HG02943 (cell line): ENCODE data around the gene LIPC.

Source experiments
- ATAC-seq: cut with Tn5 transposase; IDR thresholded peaks from one replicate; pipeline ENCODE4 v1.9.1; 2021; ENCODE audit warnings: mild to moderate bottlenecking, low read depth, moderate library complexity; ENCODE audit not compliant: unreplicated experiment

LIPC gene

GRCh38 chr15:58452775-58453174, 21.0 kb downstream of the LIPC start:
- no peak for ATAC-seq

GRCh38 chr15:58453931-58454793, 22.4 kb downstream of the LIPC start:
- no peak for ATAC-seq

- ATAC-seq = no peak
Measured at GRCh38 chr15:58454950-58455401, 23.2 kb downstream of the LIPC start.

GRCh38 chr15:58457466-58457965, 25.7 kb downstream of the LIPC start:
- ATAC-seq = no peak

- no peak for ATAC-seq
Measured at GRCh38 chr15:58458076-58458475, 26.3 kb downstream of the LIPC start.

- ATAC-seq = no peak
Measured at GRCh38 chr15:58459045-58459444, 27.3 kb downstream of the LIPC start.

- ATAC-seq = no peak
Measured at GRCh38 chr15:58459560-58459959, 27.8 kb downstream of the LIPC start.

- no peak for ATAC-seq
Measured at GRCh38 chr15:58460116-58460790, 28.5 kb downstream of the LIPC start.

GRCh38 chr15:58460872-58461271, 29.1 kb downstream of the LIPC start:
- ATAC-seq = no peak

- ATAC-seq = no peak
Measured at GRCh38 chr15:58462547-58462946, 30.8 kb downstream of the LIPC start.

- ATAC-seq = no peak
Measured at GRCh38 chr15:58462973-58463663, 31.3 kb downstream of the LIPC start.

- ATAC-seq = no peak
Measured at GRCh38 chr15:58463815-58464650, 32.2 kb downstream of the LIPC start.

GRCh38 chr15:58465070-58465469, 33.3 kb downstream of the LIPC start:
- ATAC-seq = no peak

- ATAC-seq = no peak
Measured at GRCh38 chr15:58465866-58466517, 34.2 kb downstream of the LIPC start.

- ATAC-seq = no peak
Measured at GRCh38 chr15:58466566-58466965, 34.8 kb downstream of the LIPC start.

- ATAC-seq = no peak
Measured at GRCh38 chr15:58467121-58467721, 35.4 kb downstream of the LIPC start.

- no peak for ATAC-seq
Measured at GRCh38 chr15:58467722-58468423, 36.1 kb downstream of the LIPC start.

- ATAC-seq = no peak
Measured at GRCh38 chr15:58469432-58470353, 37.9 kb downstream of the LIPC start.
